Measurements from ENCODE around the gene HOXA4.

GRCh38 chr7:27154901-27155815 is 24.6 kb upstream of the HOXA4 start:
- TF ChIP-seq, protein P1, sequence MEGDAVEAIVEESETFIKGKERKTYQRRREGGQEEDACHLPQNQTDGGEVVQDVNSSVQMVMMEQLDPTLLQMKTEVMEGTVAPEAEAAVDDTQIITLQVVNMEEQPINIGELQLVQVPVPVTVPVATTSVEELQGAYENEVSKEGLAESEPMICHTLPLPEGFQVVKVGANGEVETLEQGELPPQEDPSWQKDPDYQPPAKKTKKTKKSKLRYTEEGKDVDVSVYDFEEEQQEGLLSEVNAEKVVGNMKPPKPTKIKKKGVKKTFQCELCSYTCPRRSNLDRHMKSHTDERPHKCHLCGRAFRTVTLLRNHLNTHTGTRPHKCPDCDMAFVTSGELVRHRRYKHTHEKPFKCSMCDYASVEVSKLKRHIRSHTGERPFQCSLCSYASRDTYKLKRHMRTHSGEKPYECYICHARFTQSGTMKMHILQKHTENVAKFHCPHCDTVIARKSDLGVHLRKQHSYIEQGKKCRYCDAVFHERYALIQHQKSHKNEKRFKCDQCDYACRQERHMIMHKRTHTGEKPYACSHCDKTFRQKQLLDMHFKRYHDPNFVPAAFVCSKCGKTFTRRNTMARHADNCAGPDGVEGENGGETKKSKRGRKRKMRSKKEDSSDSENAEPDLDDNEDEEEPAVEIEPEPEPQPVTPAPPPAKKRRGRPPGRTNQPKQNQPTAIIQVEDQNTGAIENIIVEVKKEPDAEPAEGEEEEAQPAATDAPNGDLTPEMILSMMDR (IDR thresholded peaks at IDR 0.05): no peak
- TF ChIP-seq NR3C1 (CRISPR knock-in tag; conservative IDR thresholded peaks at IDR 0.05; ENCODE audit: low read depth) (no peak), FOXP1 (CRISPR knock-in tag; IDR thresholded peaks at IDR 0.05; ENCODE audit: borderline replicate concordance) (no peak)

All from WTC11 (cell line).